Coronary artery (tissue), 2 donors: Measurements from ENCODE around the gene CREBBP.

Experiments
- DNase-seq: peaks from one replicate; pipeline ENCODE4 v3.0.0-alpha.2; 2017; ENCODE audit warnings: low spot score
- H3K27ac ChIP-seq, 2 donors: fragments of 200-600 bp; sonication (generic); one replicate each; pipeline ENCODE4 v1.5.1; 2016 to 2019
- H3K4me3 ChIP-seq: fragments of 200-600 bp; sonication (generic); 2 replicates; pipeline ENCODE4 v1.5.1; 2016; ENCODE audit warnings: mild to moderate bottlenecking, moderate library complexity
- TF ChIP-seq, protein P1 (sequence below): fragments of 200-600 bp; sonication (generic); IDR thresholded peaks from one replicate; pipeline ENCODE4 v1.5.1; 2019; ENCODE audit warnings: antibody characterized with exemption

Gene CREBBP

DNA sequence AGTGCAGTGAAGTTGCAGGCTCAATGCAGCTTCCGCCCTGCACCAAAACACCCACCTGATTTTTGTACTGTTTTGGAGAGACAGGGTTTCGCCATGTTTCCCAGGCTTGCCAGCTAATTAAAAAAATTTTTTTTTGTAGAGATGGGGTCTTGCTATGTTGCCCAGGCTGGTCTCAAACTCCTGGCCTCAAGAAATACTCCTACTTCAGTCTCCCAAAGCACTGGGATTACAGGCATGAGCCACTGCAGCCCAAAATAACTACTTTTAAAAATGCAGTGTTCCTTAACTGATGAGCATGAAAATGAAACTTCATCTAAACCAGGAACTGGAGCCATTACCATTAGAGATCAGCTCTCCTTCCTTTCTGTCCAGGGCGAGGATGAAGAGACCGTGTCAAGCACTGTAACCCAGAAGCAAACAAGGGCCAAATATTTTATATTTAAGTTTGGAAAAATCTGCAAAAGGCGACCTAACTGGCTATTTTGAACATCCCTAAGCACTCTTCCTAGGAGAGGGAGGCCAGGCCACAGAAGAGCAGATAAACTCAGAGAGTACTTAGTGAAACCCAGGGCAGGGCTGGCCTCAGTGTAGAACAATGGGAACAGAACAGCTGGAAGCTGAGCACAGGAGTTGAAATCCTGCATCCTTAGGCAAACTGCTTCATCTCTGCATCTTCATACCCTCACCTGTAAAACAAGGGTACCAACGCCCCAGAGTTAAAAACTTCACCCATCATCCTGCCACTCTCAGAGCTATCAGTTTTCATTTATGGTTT lies 24.0 kb downstream of the CREBBP start:
- Histone ChIP-seq H3K4me3 (no peak overlapping the region), H3K27ac (peak overlapping the region in 1 of 2 donors; percentile 31)

DNA sequence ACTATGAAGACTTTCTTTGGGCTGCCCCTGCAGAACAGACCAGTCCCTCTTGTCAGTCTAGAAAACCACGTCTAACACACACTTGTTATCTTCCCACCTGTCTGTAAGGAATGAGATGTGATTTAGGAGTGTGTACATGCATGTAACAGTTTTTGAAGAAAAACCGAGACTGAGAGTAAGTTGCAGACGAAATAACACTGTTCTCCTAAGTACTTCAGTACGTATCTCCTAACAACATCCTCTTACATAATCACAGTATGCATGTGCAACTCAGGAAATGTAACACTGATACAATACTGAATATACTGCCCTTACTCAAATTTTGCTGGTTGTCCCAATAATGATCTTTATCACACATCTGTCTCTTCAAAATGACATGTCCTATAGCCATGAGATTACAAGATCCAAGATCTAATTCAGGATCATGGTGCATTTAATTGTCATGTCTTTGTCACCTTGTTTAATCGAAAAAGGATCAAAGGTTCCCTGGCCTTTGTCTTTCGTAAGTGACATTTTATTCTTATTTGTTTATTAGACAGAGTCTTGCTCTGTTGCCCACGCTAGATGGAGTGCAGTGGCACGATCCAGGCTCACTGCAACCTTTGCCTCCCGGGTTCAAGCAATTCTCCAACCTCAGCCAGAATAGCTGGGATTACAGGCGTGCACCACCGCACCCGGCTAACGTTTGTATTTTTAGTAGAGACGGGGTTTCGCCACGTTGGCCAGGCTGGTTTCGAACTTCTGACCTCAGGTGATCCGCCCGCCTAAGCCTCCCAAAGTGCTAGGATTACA lies 25.6 kb downstream of the CREBBP start:
- no peak for DNase-seq
- no peak overlapping the region for H3K27ac ChIP-seq
- no peak overlapping the region for H3K4me3 ChIP-seq
- TF ChIP-seq, protein P1, sequence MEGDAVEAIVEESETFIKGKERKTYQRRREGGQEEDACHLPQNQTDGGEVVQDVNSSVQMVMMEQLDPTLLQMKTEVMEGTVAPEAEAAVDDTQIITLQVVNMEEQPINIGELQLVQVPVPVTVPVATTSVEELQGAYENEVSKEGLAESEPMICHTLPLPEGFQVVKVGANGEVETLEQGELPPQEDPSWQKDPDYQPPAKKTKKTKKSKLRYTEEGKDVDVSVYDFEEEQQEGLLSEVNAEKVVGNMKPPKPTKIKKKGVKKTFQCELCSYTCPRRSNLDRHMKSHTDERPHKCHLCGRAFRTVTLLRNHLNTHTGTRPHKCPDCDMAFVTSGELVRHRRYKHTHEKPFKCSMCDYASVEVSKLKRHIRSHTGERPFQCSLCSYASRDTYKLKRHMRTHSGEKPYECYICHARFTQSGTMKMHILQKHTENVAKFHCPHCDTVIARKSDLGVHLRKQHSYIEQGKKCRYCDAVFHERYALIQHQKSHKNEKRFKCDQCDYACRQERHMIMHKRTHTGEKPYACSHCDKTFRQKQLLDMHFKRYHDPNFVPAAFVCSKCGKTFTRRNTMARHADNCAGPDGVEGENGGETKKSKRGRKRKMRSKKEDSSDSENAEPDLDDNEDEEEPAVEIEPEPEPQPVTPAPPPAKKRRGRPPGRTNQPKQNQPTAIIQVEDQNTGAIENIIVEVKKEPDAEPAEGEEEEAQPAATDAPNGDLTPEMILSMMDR: no peak

More for the DNA sequence above, 24.0 kb downstream of the CREBBP start:
- TF ChIP-seq, protein P1: no peak
- DNase-seq: no peak

DNA sequence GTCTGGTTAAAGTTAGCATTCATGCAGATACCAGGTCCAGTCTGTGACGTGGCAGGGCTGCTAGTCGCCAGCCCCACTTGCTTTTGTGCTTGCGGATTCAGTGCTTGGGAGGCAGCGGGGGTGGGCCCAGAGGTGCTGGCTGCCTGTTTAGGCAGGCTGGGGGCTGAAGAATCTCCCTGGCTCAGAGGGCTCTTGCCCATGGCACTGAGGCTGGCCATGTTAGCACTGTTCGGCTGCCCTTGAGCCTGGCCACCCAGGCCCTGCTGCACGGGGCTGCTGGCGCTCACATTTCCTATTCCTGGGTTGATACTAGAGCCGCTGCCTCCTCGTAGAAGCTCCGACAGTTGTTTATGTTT lies 30.0 kb downstream of the CREBBP start:
- DNase-seq: no peak
- TF ChIP-seq, protein P1: no peak
- no peak overlapping the region for H3K4me3 ChIP-seq
- H3K27ac ChIP-seq: no peak overlapping the region

DNA sequence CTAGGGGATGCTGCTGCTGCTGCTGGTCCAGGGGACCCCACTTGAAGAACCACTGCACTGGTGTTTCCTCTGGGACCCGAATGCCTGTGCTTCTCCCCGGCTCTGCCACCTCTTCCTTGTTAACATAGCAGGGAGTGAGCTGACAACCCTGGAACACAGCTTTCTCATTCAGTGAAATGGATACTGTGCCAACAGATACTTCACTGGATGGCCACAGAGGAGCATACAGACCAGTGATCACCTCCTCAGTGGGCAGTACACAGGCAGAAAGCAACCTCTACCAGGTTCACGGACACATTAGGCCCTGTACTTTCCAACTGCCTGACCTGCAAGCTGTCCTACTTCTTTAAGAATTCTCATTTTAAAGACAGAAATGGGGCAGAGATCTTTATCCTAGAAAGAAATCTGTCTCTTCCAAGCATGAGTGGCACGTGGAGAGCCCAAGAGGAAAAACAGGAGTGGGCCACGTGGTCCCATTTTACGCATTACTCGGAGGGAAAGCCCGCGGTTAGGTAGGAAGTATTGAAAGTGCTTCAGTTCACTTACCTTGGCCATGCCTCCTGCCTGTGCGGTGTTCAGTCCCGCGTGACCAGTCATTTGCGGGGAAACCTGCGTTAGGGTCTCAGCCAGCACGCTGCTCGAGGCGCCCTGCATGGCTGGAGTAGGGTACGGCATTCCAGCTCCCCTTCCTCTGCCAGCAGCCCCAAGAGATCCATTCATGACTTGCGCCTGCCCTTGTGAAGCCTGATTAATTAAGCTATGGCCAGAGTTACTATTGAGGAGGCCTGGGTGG lies 30.6 kb downstream of the CREBBP start:
- Histone ChIP-seq H3K4me3 (no peak overlapping the region), H3K27ac (no peak overlapping the region)
- TF ChIP-seq, protein P1: no peak
- no peak for DNase-seq

DNA sequence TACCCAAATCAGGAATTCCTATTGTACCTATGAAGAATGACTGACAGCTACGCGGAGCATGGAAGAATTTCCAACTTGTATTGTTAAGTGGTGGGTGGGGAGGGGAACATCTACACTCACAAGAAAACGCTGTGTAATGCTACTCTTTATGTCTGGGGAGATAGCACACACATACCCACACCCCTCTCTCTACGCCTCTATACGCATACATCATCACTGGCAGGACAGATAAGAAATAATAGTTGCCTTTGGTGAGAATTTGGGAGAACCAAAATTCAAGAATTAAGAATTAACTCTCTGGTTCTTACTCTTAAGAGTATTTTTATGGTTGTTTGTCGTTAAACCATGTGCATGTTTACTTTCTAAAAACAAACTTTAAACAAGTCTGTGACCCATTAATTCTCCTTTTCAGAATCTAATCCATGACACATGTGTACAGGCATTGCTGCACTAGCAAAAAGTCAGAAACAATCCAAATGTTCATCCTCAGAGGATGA lies 33.9 kb downstream of the CREBBP start:
- no peak overlapping the region for H3K27ac ChIP-seq
- TF ChIP-seq, protein P1: no peak
- no peak overlapping the region for H3K4me3 ChIP-seq
- no peak for DNase-seq

DNA sequence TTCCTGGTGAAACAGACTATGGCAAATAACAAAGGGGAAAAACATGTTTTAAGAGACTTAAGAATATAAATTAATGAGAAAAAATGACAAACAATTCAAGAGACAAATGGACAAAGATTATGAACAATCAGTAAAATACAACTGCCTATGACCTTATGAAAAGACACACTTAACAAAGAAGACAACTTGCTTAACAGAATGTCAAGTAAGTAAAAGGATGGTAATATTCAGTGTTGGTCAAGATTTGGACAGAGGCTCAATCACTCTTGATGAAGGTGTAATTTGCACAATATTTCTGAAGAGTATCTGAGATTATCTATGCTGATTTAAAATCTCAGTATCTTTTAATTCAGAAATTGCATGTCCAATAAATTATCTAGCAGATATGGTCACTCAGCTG lies 34.4 kb downstream of the CREBBP start:
- TF ChIP-seq, protein P1: no peak
- Histone ChIP-seq H3K27ac (no peak overlapping the region), H3K4me3 (no peak overlapping the region)
- DNase-seq: no peak
